Type B pancreatic cell (in vitro differentiated cells): ENCODE data around the gene CYP27B1. TPM values are rescaled to one million over a fixed set of nuclear protein-coding genes. Genes with fewer than 3 reads are reported as not detected.

ENCODE experiments used
- DNase-seq: peaks from one replicate; pipeline ENCODE4 v3.0.0; 2021; ENCODE audit warnings: mixed read lengths; ENCODE audit not compliant: unreplicated experiment; ENCODE audit errors: extremely low spot score
- H3K27ac Mint-ChIP-seq: 2 replicates; pipeline ENCODE4 v1.8.0; 2021; ENCODE audit warnings: mild to moderate bottlenecking, mixed read lengths
- H3K27me3 Mint-ChIP-seq: 2 replicates; pipeline ENCODE4 v1.8.0; 2021; ENCODE audit warnings: mixed read lengths
- H3K36me3 Mint-ChIP-seq: 2 replicates; pipeline ENCODE4 v1.8.0; 2021; ENCODE audit warnings: mixed read lengths
- H3K4me1 Mint-ChIP-seq: one replicate; pipeline ENCODE4 v1.8.0; 2021; ENCODE audit warnings: mixed read lengths; ENCODE audit not compliant: unreplicated experiment
- H3K4me3 Mint-ChIP-seq: 2 replicates; pipeline ENCODE4 v1.8.0; 2021; ENCODE audit warnings: mild to moderate bottlenecking, mixed read lengths
- H3K9me3 Mint-ChIP-seq: 2 replicates; pipeline ENCODE4 v1.8.0; 2021; ENCODE audit warnings: mixed read lengths
- total RNA-seq: library from RNA; stranded (reverse); gene quantifications from 2 replicates; pipeline ENCODE4 v1.2.1, GENCODE V29; 2021; ENCODE audit warnings: low replicate concordance
- TF ChIP-seq, protein P1 (sequence below): fragments of 200-600 bp; sonication (generic); conservative IDR thresholded peaks from 2 replicates; pipeline ENCODE4 v1.5.0; 2021; ENCODE audit warnings: antibody characterized with exemption, mild to moderate bottlenecking

The CYP27B1 gene
- total RNA-seq, 1 donor from 2014 or later = 2.2 TPM

DNA sequence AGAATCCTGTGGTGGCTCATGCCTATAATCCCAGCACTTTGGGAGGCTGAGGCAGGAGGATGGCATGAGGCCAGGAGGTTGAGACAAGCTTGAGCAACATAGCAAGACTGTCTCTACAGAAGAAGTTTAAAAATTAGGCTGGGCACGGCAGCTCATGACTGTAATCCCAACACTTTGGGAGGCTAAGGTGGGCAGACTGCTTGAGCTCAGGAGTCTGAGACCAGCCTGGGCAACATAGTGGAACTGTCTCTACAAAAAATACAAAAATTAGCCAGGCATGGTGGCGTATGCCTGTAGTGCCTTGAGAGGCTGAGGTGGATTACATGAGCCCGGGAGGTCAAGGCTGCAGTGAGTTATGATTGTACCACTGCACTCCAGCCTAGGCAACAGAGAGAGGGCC is 998 bp upstream of the CYP27B1 start:
- Mint-ChIP-seq H3K4me3 (no peak overlapping the region), H3K4me1 (peaks cover 24% of the 10 kb centered on the region), H3K27ac (no peak overlapping the region), H3K36me3 (peaks cover 22% of the 10 kb centered on the region), H3K9me3 (no peaks in the 10 kb centered on the region), H3K27me3 (peaks cover 56% of the 10 kb centered on the region)
- DNase-seq = no peak
- TF ChIP-seq, protein P1, sequence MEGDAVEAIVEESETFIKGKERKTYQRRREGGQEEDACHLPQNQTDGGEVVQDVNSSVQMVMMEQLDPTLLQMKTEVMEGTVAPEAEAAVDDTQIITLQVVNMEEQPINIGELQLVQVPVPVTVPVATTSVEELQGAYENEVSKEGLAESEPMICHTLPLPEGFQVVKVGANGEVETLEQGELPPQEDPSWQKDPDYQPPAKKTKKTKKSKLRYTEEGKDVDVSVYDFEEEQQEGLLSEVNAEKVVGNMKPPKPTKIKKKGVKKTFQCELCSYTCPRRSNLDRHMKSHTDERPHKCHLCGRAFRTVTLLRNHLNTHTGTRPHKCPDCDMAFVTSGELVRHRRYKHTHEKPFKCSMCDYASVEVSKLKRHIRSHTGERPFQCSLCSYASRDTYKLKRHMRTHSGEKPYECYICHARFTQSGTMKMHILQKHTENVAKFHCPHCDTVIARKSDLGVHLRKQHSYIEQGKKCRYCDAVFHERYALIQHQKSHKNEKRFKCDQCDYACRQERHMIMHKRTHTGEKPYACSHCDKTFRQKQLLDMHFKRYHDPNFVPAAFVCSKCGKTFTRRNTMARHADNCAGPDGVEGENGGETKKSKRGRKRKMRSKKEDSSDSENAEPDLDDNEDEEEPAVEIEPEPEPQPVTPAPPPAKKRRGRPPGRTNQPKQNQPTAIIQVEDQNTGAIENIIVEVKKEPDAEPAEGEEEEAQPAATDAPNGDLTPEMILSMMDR = no peak

DNA sequence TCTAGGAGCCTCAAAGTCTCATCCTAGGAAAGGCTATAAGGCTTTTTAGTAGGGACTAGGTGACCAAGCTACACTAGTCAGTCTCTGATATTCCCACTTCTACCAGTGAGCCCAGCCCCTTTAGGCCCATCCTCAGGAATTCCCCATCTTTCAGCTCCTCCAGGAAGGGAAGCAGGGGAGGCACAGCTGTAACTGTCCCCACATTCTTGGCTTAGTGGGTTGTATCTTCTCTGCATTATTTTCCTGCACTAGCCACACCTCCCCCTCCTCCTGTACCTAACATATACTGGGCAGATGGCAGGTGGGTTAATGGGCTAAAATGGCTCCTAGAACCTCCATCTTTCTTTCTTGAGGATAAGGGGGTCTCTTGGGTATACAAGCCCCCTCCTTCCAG is 424 bp upstream of the CYP27B1 start:
- H3K36me3 Mint-ChIP-seq = peaks cover 22% of the 10 kb centered on the region

DNA sequence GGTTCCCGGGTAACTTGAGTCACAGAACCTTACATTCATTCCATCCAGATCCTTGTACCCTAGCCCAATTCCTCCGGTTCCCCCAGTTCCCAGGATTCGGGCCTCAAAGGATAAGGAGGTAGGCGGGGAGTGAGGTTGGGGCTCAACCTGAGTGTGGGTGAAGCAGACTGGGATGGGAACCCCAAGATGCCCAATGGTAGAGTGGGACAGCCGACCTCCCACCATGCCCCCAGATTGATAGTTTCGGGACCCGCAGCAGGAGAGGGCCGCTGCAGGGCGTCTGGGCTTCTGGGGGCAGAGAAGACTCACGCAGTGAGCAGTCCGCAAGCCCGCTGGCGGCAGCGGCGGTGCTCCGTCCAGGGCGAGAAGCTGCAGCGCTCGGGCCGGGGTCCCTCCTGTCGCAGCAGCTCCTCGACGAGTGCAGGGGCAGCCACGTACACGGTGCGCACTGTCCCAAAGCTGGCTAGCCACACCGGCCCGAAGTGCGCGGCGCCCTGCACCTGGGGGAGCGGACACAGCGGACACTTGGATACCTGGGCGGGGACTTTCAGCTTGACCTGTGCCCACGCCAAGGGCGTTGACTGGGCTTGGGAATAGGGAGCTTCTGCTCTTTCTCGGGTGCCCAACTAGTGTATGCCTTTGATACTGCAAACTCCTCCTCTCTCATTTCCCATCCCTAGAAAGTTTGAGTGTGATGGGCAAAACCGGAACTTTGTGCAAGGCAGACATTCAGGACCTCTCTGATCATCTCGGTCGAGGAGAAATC is 997 bp downstream of the CYP27B1 start:
- H3K36me3 Mint-ChIP-seq = peaks cover 22% of the 10 kb centered on the region
- peaks cover 11% of the 10 kb centered on the region for H3K4me1 Mint-ChIP-seq
- peak overlapping the region; percentile 70 for H3K4me3 Mint-ChIP-seq
- DNase-seq = no peak
- H3K27ac Mint-ChIP-seq = no peak overlapping the region
- no peaks in the 10 kb centered on the region for H3K9me3 Mint-ChIP-seq
- peaks cover 75% of the 10 kb centered on the region for H3K27me3 Mint-ChIP-seq
- TF ChIP-seq, protein P1 = no peak

More for the DNA sequence above, 424 bp upstream of the CYP27B1 start:
- DNase-seq = no peak
- H3K4me1 Mint-ChIP-seq = peaks cover 22% of the 10 kb centered on the region
- no peak overlapping the region for H3K27ac Mint-ChIP-seq
- TF ChIP-seq, protein P1 = no peak
- peaks cover 62% of the 10 kb centered on the region for H3K27me3 Mint-ChIP-seq
- H3K9me3 Mint-ChIP-seq = no peaks in the 10 kb centered on the region
- H3K4me3 Mint-ChIP-seq = no peak overlapping the region

DNA sequence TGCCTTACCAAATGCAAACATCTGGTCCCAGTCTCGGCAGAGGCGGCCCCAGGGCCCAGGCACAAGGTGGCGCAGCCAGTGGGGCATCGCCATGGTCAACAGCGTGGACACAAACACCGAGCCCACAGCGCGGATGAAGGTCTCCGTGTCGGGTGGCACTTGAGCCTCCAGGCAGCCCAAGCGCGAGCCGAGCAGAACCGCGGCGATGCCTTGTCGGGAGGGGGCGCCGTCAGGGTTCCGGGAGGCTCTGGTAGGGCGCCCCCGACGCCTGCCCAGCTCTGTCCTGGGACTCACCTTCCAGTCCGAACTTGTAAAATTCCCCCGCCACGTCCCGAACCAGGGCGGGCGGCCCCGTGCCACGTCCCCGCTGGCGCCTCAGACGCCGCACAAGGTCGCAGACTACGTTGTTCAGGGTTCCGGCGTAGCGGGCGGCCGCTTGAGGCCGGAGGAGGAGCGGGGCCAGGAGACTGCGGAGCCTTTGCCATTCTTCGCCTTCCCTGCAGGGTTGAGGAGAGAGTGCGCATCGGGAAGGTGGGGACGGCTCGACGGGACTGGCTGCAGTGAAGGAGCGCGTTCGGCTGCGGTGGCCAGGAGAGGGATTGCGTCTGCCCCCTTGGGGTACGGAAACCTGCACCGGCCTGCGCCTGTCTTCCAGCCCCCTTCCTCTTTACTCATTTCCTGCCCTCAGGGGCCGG is 1.7 kb downstream of the CYP27B1 start:
- Mint-ChIP-seq H3K27ac (no peak overlapping the region), H3K36me3 (peaks cover 17% of the 10 kb centered on the region), H3K4me3 (peak overlapping the region; percentile 65), H3K27me3 (peaks cover 82% of the 10 kb centered on the region), H3K9me3 (no peaks in the 10 kb centered on the region), H3K4me1 (peaks cover 6% of the 10 kb centered on the region)
- no peak for DNase-seq
- TF ChIP-seq, protein P1 = peak; percentile 28

DNA sequence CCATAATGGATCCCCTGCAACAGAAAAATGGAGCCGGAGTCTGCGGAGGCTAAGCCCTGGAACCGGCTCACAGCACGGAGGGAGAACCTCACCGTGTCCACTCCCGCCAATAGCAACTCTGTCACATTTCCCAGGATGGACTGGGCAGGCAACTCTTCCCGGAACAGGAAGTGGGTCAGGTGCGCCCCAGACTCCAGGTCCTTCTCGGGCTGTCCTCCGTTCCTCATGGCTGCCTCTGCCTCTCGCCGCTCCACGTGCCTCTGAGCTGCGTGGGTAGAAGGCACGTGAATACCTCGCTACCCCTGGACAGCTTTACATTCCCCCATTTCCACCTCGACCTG is 2.2 kb downstream of the CYP27B1 start:
- H3K4me3 Mint-ChIP-seq = peak overlapping the region; percentile 57

More for the DNA sequence above, 2.2 kb downstream of the CYP27B1 start:
- TF ChIP-seq, protein P1 = no peak
- Mint-ChIP-seq H3K27me3 (peaks cover 87% of the 10 kb centered on the region), H3K36me3 (peaks cover 12% of the 10 kb centered on the region), H3K4me1 (peaks cover 6% of the 10 kb centered on the region), H3K9me3 (no peaks in the 10 kb centered on the region), H3K27ac (no peak overlapping the region)
- DNase-seq = no peak
